Loucy (cell line): ENCODE measurements around the gene PRKAG3.

Experiments used
- H2AFZ ChIP-seq: fragments of 200-600 bp; sonication (generic); 2 replicates; pipeline ENCODE4 v1.6.0; 2016; ENCODE audit warnings: antibody characterized with exemption, mild to moderate bottlenecking, low read length, moderate library complexity
- H3F3A ChIP-seq: fragments of 200-600 bp; 2 replicates; pipeline ENCODE4 v1.6.0; 2016; ENCODE audit warnings: antibody characterized with exemption, low read depth, mild to moderate bottlenecking
- H3K27me3 ChIP-seq: fragments of 200-600 bp; sonication (generic); 2 replicates; pipeline ENCODE4 v1.6.1; 2014; ENCODE audit warnings: low read length, mild to moderate bottlenecking; ENCODE audit not compliant: insufficient read depth, poor library complexity, severe bottlenecking
- H3K36me3 ChIP-seq: fragments of 200-600 bp; sonication (generic); 2 replicates; pipeline ENCODE4 v1.6.1; 2016; ENCODE audit warnings: low read length; ENCODE audit not compliant: insufficient read depth
- H3K4me1 ChIP-seq: fragments of 200-600 bp; sonication (generic); 2 replicates; pipeline ENCODE4 v1.5.1; 2014; ENCODE audit warnings: low read length, mild to moderate bottlenecking; ENCODE audit not compliant: insufficient read depth, poor library complexity, severe bottlenecking
- H3K4me2 ChIP-seq: fragments of 200-600 bp; sonication (generic); 2 replicates; pipeline ENCODE4 v1.6.0; 2014; ENCODE audit warnings: antibody characterized with exemption, low read length, low read depth, mild to moderate bottlenecking; ENCODE audit not compliant: poor library complexity, severe bottlenecking
- H3K4me3 ChIP-seq: fragments of 200-600 bp; sonication (generic); 2 replicates; pipeline ENCODE4 v1.5.1; 2014; ENCODE audit warnings: low read length, mild to moderate bottlenecking, mixed read lengths; ENCODE audit not compliant: poor library complexity, severe bottlenecking
- H3K79me2 ChIP-seq: fragments of 200-600 bp; sonication (generic); 2 replicates; pipeline ENCODE4 v1.6.1; 2014; ENCODE audit warnings: low read length; ENCODE audit not compliant: insufficient read depth
- H3K9ac ChIP-seq: fragments of 200-600 bp; sonication (generic); 2 replicates; pipeline ENCODE4 v1.6.0; 2014; ENCODE audit warnings: mild to moderate bottlenecking, low read depth, low read length, moderate library complexity; ENCODE audit not compliant: poor library complexity, severe bottlenecking
- H3K9me2 ChIP-seq: fragments of 200-600 bp; sonication (generic); replicated peaks from 2 replicates; pipeline ENCODE4 v1.6.1; 2016; ENCODE audit warnings: low read depth, low read length, mixed read lengths
- H3K9me3 ChIP-seq: fragments of 200-600 bp; sonication (generic); 2 replicates; pipeline ENCODE4 v1.6.1; 2014; ENCODE audit warnings: mild to moderate bottlenecking, antibody characterized with exemption, low read length, low read depth; ENCODE audit not compliant: insufficient read depth
- H4K20me1 ChIP-seq: fragments of 200-600 bp; sonication (generic); 2 replicates; pipeline ENCODE4 v1.6.0; 2014; ENCODE audit warnings: antibody characterized with exemption, low read length, mild to moderate bottlenecking; ENCODE audit not compliant: insufficient read depth, poor library complexity, severe bottlenecking
- EZH2phosphoT487 ChIP-seq: fragments of 200-600 bp; IDR thresholded peaks from 2 replicates; pipeline ENCODE4 v1.6.1; 2018; ENCODE audit warnings: antibody characterized with exemption, mild to moderate bottlenecking, moderate library complexity, borderline replicate concordance
- TF ChIP-seq, protein P1 (sequence below): fragments of 200-600 bp; sonication (generic); conservative IDR thresholded peaks from 2 replicates; pipeline ENCODE4 v1.5.1; 2014; ENCODE audit warnings: mild to moderate bottlenecking, antibody characterized with exemption, low read length

The PRKAG3 gene

DNA sequence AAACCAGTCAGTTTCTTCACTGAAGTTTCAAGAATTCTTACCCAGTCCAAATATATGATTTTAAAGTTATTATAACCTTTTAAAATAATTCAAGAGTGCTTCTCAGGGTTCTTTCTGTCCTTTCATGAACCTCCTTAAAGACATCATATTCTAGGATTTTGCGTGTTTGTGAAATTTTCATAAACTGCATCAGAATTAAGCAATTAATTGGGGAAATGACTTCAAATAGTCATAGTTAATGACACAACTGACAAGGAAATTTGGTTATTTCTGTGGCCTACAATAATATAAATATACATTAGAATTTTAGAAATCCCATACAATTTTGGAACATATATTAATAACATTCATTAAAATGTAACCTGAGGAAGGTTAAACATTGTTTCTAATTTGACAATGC lies 39.2 kb downstream of the PRKAG3 start:
- no peaks in the 10 kb centered on the region for H3K36me3 ChIP-seq
- H3K4me3 ChIP-seq, result no peak overlapping the region
- H3K79me2 ChIP-seq, result no peaks in the 10 kb centered on the region
- no peaks in the 10 kb centered on the region for H3K9me3 ChIP-seq
- H2AFZ ChIP-seq, result no peak overlapping the region
- H3K9me2 ChIP-seq, result no peaks in the 10 kb centered on the region
- TF ChIP-seq EZH2phosphoT487, result no peak
- H3K4me2 ChIP-seq, result no peak overlapping the region
- no peak overlapping the region for H3K9ac ChIP-seq
- no peaks in the 10 kb centered on the region for H3K4me1 ChIP-seq
- H3K27me3 ChIP-seq, result no peaks in the 10 kb centered on the region
- H3F3A ChIP-seq, result no peaks in the 10 kb centered on the region
- no peaks in the 10 kb centered on the region for H4K20me1 ChIP-seq

DNA sequence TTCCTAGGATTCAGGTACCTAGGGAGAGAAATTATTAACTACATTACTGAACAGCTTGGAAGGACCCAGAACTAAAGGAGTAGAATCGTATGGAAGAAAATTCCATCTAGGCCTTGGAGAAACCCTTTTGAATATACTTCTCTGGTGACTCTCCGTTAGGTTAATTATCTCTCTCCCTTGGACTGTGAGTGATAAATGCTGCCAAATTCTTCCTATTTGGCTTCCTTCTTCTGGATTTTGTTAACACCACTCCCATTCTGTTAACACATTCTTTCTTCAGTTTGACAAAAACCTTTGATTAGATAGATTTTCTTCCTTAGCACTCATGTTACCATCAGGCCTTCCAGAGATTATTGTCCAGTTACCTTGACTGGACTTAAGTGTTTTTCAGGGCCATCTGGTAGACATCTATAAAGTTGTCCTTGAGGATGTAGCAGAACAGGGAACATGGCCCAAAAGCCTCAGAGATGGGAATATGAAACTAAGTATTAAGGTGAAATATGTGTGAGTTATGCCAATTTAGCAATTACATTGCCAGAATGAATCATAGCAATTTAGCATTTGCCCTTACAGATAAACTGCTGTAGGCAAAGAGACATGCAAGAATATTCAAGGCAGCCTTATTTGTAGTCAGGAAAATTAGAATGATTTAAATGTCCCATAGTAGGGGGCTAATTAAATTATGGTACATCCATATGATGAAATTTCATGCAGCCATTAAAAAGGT lies 42.9 kb downstream of the PRKAG3 start:
- no peaks in the 10 kb centered on the region for H3K79me2 ChIP-seq
- H3K36me3 ChIP-seq, result no peaks in the 10 kb centered on the region
- no peaks in the 10 kb centered on the region for H4K20me1 ChIP-seq
- no peaks in the 10 kb centered on the region for H3F3A ChIP-seq
- H2AFZ ChIP-seq, result no peak overlapping the region
- H3K9ac ChIP-seq, result no peak overlapping the region
- no peaks in the 10 kb centered on the region for H3K4me1 ChIP-seq
- TF ChIP-seq EZH2phosphoT487, result no peak
- TF ChIP-seq, protein P1, sequence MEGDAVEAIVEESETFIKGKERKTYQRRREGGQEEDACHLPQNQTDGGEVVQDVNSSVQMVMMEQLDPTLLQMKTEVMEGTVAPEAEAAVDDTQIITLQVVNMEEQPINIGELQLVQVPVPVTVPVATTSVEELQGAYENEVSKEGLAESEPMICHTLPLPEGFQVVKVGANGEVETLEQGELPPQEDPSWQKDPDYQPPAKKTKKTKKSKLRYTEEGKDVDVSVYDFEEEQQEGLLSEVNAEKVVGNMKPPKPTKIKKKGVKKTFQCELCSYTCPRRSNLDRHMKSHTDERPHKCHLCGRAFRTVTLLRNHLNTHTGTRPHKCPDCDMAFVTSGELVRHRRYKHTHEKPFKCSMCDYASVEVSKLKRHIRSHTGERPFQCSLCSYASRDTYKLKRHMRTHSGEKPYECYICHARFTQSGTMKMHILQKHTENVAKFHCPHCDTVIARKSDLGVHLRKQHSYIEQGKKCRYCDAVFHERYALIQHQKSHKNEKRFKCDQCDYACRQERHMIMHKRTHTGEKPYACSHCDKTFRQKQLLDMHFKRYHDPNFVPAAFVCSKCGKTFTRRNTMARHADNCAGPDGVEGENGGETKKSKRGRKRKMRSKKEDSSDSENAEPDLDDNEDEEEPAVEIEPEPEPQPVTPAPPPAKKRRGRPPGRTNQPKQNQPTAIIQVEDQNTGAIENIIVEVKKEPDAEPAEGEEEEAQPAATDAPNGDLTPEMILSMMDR, result no peak
- no peaks in the 10 kb centered on the region for H3K9me2 ChIP-seq
- H3K4me2 ChIP-seq, result no peak overlapping the region
- no peaks in the 10 kb centered on the region for H3K27me3 ChIP-seq
- no peaks in the 10 kb centered on the region for H3K9me3 ChIP-seq
- H3K4me3 ChIP-seq, result no peak overlapping the region

DNA sequence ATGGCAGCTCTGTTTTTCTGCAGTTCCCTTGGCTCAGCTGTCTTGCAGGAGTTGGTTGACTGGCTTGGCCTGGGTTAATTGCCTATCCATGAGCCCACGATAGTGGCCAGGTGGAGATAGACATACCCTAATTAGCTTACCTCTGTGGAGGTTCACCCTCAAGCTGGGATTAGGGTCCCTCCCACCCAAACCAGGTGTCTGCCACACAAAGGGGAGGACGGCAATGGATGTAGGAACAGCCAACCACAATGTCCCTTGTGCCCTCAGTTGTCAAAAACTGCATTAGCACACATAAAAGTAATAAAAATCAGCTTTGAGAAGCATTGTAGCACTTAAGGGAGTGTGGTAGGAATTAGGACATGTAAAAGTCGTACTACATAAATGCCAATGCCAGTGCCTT lies 45.5 kb downstream of the PRKAG3 start:
- Histone ChIP-seq H3K27me3 (no peaks in the 10 kb centered on the region), H3K79me2 (no peaks in the 10 kb centered on the region), H3K4me2 (no peak overlapping the region), H3F3A (no peaks in the 10 kb centered on the region), H3K4me1 (no peaks in the 10 kb centered on the region), H3K9me3 (no peaks in the 10 kb centered on the region), H2AFZ (no peak overlapping the region), H4K20me1 (no peaks in the 10 kb centered on the region), H3K9me2 (no peaks in the 10 kb centered on the region), H3K36me3 (no peaks in the 10 kb centered on the region), H3K4me3 (no peak overlapping the region), H3K9ac (no peak overlapping the region)
- TF ChIP-seq, protein P1, result no peak
- no peak for TF ChIP-seq EZH2phosphoT487

DNA sequence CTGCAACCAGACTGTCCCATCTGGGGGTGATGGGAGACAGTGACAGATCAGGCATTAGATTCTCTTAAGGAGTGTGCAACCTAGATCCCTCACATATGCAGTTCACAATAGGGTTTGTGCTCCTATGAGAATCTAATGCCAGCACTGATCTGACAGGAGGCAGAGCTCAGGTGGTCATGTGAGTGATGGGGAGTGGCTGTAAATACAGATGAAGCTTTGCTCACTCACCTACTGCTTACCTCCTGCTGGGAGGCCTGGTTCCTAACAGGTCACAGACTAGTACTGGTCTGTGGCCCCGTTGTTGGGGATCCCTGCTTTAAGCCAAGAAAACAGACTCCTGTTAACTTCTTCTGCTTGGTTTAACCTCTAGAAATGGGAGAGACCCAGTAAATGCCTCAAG lies 46.5 kb downstream of the PRKAG3 start:
- Histone ChIP-seq H3K4me1 (no peaks in the 10 kb centered on the region), H3K36me3 (no peaks in the 10 kb centered on the region), H3K79me2 (no peaks in the 10 kb centered on the region), H3K4me2 (no peak overlapping the region), H2AFZ (no peak overlapping the region), H3F3A (no peaks in the 10 kb centered on the region), H4K20me1 (no peaks in the 10 kb centered on the region), H3K4me3 (no peak overlapping the region), H3K9ac (no peak overlapping the region), H3K9me3 (no peaks in the 10 kb centered on the region), H3K27me3 (no peaks in the 10 kb centered on the region), H3K9me2 (no peaks in the 10 kb centered on the region)
- TF ChIP-seq EZH2phosphoT487, result no peak
- TF ChIP-seq, protein P1, result no peak
